Neural progenitor cell (in vitro differentiated cells): ENCODE measurements around the gene FAM149B1.

Experiments
- EZH2 ChIP-seq: fragments of 200-600 bp; sonication (generic); IDR thresholded peaks from 2 replicates; pipeline ENCODE4 v1.6.1; 2017; ENCODE audit warnings: antibody characterized with exemption, mild to moderate bottlenecking, moderate library complexity
- EZH2phosphoT487 ChIP-seq: fragments of 200-600 bp; sonication (generic); IDR thresholded peaks from 2 replicates; pipeline ENCODE4 v1.6.1; 2017; ENCODE audit warnings: antibody characterized with exemption
- TF ChIP-seq, protein P1 (sequence below): fragments of 200-600 bp; sonication (generic); IDR thresholded peaks from 2 replicates; pipeline ENCODE4 v1.5.1; 2017; ENCODE audit warnings: antibody characterized with exemption, mild to moderate bottlenecking

GRCh38 chr10:73251683-73252444 is 83.9 kb downstream of the FAM149B1 start:
- TF ChIP-seq, protein P1, sequence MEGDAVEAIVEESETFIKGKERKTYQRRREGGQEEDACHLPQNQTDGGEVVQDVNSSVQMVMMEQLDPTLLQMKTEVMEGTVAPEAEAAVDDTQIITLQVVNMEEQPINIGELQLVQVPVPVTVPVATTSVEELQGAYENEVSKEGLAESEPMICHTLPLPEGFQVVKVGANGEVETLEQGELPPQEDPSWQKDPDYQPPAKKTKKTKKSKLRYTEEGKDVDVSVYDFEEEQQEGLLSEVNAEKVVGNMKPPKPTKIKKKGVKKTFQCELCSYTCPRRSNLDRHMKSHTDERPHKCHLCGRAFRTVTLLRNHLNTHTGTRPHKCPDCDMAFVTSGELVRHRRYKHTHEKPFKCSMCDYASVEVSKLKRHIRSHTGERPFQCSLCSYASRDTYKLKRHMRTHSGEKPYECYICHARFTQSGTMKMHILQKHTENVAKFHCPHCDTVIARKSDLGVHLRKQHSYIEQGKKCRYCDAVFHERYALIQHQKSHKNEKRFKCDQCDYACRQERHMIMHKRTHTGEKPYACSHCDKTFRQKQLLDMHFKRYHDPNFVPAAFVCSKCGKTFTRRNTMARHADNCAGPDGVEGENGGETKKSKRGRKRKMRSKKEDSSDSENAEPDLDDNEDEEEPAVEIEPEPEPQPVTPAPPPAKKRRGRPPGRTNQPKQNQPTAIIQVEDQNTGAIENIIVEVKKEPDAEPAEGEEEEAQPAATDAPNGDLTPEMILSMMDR: no peak
- TF ChIP-seq EZH2 (no peak), EZH2phosphoT487 (no peak)
